HG02981 (cell line): ENCODE data around the gene AK5.
"Not testable (repeated sequence)": the region's sequence is repeated elsewhere in the genome, so short reads cannot be mapped to it uniquely, and the experiment has no call there.

Experiments used
- ATAC-seq: cut with Tn5 transposase; IDR thresholded peaks from one replicate; pipeline ENCODE4 v1.9.1; 2021; ENCODE audit warnings: mild to moderate bottlenecking, moderate library complexity; ENCODE audit not compliant: unreplicated experiment

AK5 gene

GRCh38 chr1:77487631-77488030 lies 205.8 kb downstream of the AK5 start:
- no peak for ATAC-seq

- no peak for ATAC-seq
Observed at GRCh38 chr1:77489910-77490309, 208.1 kb downstream of the AK5 start.

GRCh38 chr1:77494026-77494425 lies 212.2 kb downstream of the AK5 start:
- ATAC-seq: no peak

GRCh38 chr1:77498918-77499317 lies 217.1 kb downstream of the AK5 start:
- no peak for ATAC-seq

GRCh38 chr1:77499466-77499865 lies 217.6 kb downstream of the AK5 start:
- no peak for ATAC-seq

GRCh38 chr1:77504986-77505385 lies 223.2 kb downstream of the AK5 start:
- ATAC-seq: peak; percentile 55

- peak; percentile 48 for ATAC-seq
Observed at GRCh38 chr1:77506771-77507170, 225.0 kb downstream of the AK5 start.

- no peak for ATAC-seq
Observed at GRCh38 chr1:77509051-77509492, 227.3 kb downstream of the AK5 start.

GRCh38 chr1:77509898-77510297 lies 228.1 kb downstream of the AK5 start:
- ATAC-seq: no peak

GRCh38 chr1:77511440-77511840 lies 229.6 kb downstream of the AK5 start:
- no peak for ATAC-seq

- ATAC-seq: not testable (repeated sequence)
Observed at GRCh38 chr1:77512650-77513049, 230.8 kb downstream of the AK5 start.

- ATAC-seq: no peak
Observed at GRCh38 chr1:77513839-77514763, 232.3 kb downstream of the AK5 start.

GRCh38 chr1:77514921-77515776 lies 233.3 kb downstream of the AK5 start:
- ATAC-seq: no peak

GRCh38 chr1:77516106-77516505 lies 234.3 kb downstream of the AK5 start:
- no peak for ATAC-seq

- ATAC-seq: no peak
Observed at GRCh38 chr1:77524038-77524437, 242.2 kb downstream of the AK5 start.

- ATAC-seq: not testable (repeated sequence)
Observed at GRCh38 chr1:77531149-77531548, 249.3 kb downstream of the AK5 start.

GRCh38 chr1:77531596-77532280 lies 249.9 kb downstream of the AK5 start:
- not testable (repeated sequence) for ATAC-seq

GRCh38 chr1:77532641-77533040 lies 250.8 kb downstream of the AK5 start:
- ATAC-seq: no peak

- no peak for ATAC-seq
Observed at GRCh38 chr1:77533660-77534305, 252.0 kb downstream of the AK5 start.

- no peak for ATAC-seq
Observed at GRCh38 chr1:77534456-77534855, 252.6 kb downstream of the AK5 start.

- no peak for ATAC-seq
Observed at GRCh38 chr1:77536813-77537212, 255.0 kb downstream of the AK5 start.
